Measurements from ENCODE around the gene AJUBA.
A peak's percentile ranks its signal among the peaks of the same experiment; 100 is the strongest.
"Not testable (repeated sequence)": the region's sequence is repeated elsewhere in the genome, so short reads cannot be mapped to it uniquely, and the experiment has no call there.

The AJUBA gene

GRCh38 chr14:23006544-23007419 is 24.4 kb upstream of the AJUBA start:
- peak; percentile 90 to 92 for DNase-seq (ENCODE audit: extremely low read depth in 1 of 2, low read depth in 1 of 2)

GRCh38 chr14:23006188-23006534 is 23.8 kb upstream of the AJUBA start:
- DNase-seq (ENCODE audit: extremely low read depth in 1 of 2, low read depth in 1 of 2), result no peak

GRCh38 chr14:23005451-23006187 is 23.3 kb upstream of the AJUBA start:
- DNase-seq (ENCODE audit: extremely low read depth in 1 of 2, low read depth in 1 of 2), result no peak

GRCh38 chr14:23004274-23004673 is 21.9 kb upstream of the AJUBA start:
- DNase-seq (ENCODE audit: extremely low read depth in 1 of 2, low read depth in 1 of 2), result not testable (repeated sequence)

- DNase-seq (ENCODE audit: extremely low read depth in 1 of 2, low read depth in 1 of 2), result no peak
Measured at GRCh38 chr14:23002592-23002991, 20.2 kb upstream of the AJUBA start.

- no peak for DNase-seq (ENCODE audit: extremely low read depth in 1 of 2, low read depth in 1 of 2)
Measured at GRCh38 chr14:23000860-23001259, 18.5 kb upstream of the AJUBA start.

- DNase-seq (ENCODE audit: extremely low read depth in 1 of 2, low read depth in 1 of 2), result no peak
Measured at GRCh38 chr14:22998329-22999012, 16.1 kb upstream of the AJUBA start.

GRCh38 chr14:22997676-22998323 is 15.4 kb upstream of the AJUBA start:
- DNase-seq (ENCODE audit: extremely low read depth in 1 of 2, low read depth in 1 of 2), result no peak

GRCh38 chr14:22996768-22997654 is 14.7 kb upstream of the AJUBA start:
- DNase-seq (ENCODE audit: extremely low read depth in 1 of 2, low read depth in 1 of 2), result no peak

- no peak for DNase-seq (ENCODE audit: extremely low read depth in 1 of 2, low read depth in 1 of 2)
Measured at GRCh38 chr14:22995889-22996625, 13.7 kb upstream of the AJUBA start.

- DNase-seq (ENCODE audit: extremely low read depth in 1 of 2, low read depth in 1 of 2), result no peak
Measured at GRCh38 chr14:22994762-22995275, 12.5 kb upstream of the AJUBA start.

GRCh38 chr14:22993517-22993916 is 11.2 kb upstream of the AJUBA start:
- no peak for DNase-seq (ENCODE audit: extremely low read depth in 1 of 2, low read depth in 1 of 2)

GRCh38 chr14:22991852-22992251 is 9.5 kb upstream of the AJUBA start:
- no peak for DNase-seq (ENCODE audit: extremely low read depth in 1 of 2, low read depth in 1 of 2)

- DNase-seq (ENCODE audit: extremely low read depth in 1 of 2, low read depth in 1 of 2), result no peak
Measured at GRCh38 chr14:22987291-22987690, 4.9 kb upstream of the AJUBA start.

- peak; percentile 79 to 82 for DNase-seq (ENCODE audit: extremely low read depth in 1 of 2, low read depth in 1 of 2)
Measured at GRCh38 chr14:22986508-22987054, 4.2 kb upstream of the AJUBA start.

- no peak for DNase-seq (ENCODE audit: extremely low read depth in 1 of 2, low read depth in 1 of 2)
Measured at GRCh38 chr14:22985894-22986507, 3.6 kb upstream of the AJUBA start.

GRCh38 chr14:22984959-22985658 is 2.8 kb upstream of the AJUBA start:
- no peak for DNase-seq (ENCODE audit: extremely low read depth in 1 of 2, low read depth in 1 of 2)

Measured in activated CD8-positive, alpha-beta memory T cell treated with anti-CD3 and anti-CD28 coated beads for 1 hour (primary cell).